Activated CD4-positive, CD25-positive, alpha-beta regulatory T cell treated with anti-CD3 and anti-CD28 coated beads, Interleukin-2, amount 50 U/mL, for 72 hours (primary cell): ENCODE data around the gene COA3.

Experiments used
- DNase-seq: peaks from one replicate; pipeline ENCODE4 v3.0.0; 2021

COA3 gene

GRCh38 chr17:42798383-42799380 is at the start of gene COA3, which contains the start of gene CNTD1:
COA3 (minus strand) TSS chr17:42798704; CDS start chr17:42798681, 23 bp downstream.
CNTD1 (plus strand) TSS chr17:42798861; CDS start chr17:42799068, 207 bp downstream.
- DNase-seq, result peak; percentile 79

GRCh38 chr17:42848093-42848492 is 49.6 kb upstream of the COA3 start:
- no peak for DNase-seq

- no peak for DNase-seq
Measured at GRCh38 chr17:42846594-42847280, 48.2 kb upstream of the COA3 start.

GRCh38 chr17:42845918-42846593 is 47.6 kb upstream of the COA3 start:
- peak; percentile 69 for DNase-seq

GRCh38 chr17:42845556-42845917 is 47.0 kb upstream of the COA3 start:
- no peak for DNase-seq

GRCh38 chr17:42844761-42845555 is 46.5 kb upstream of the COA3 start:
- DNase-seq, result no peak

- no peak for DNase-seq
Measured at GRCh38 chr17:42844271-42844670, 45.8 kb upstream of the COA3 start, which contains the start of gene AOC2. AOC2 (plus strand) TSS chr17:42844580; CDS start chr17:42844627, 47 bp downstream.

- DNase-seq, result no peak
Measured at GRCh38 chr17:42843358-42843934, 44.9 kb upstream of the COA3 start.

GRCh38 chr17:42841975-42842685 is 43.6 kb upstream of the COA3 start:
- DNase-seq, result no peak

- no peak for DNase-seq
Measured at GRCh38 chr17:42835732-42836131, 37.2 kb upstream of the COA3 start.

GRCh38 chr17:42833767-42834422 is 35.4 kb upstream of the COA3 start:
- DNase-seq, result no peak

GRCh38 chr17:42832934-42833766 is 34.6 kb upstream of the COA3 start, which contains the start of gene PSME3:
PSME3 (plus strand) TSS chr17:42833397; CDS start chr17:42833632, 235 bp downstream.
- DNase-seq, result peak; percentile 91

- no peak for DNase-seq
Measured at GRCh38 chr17:42832213-42832933, 33.9 kb upstream of the COA3 start.

- no peak for DNase-seq
Measured at GRCh38 chr17:42830971-42831370, 32.5 kb upstream of the COA3 start.

GRCh38 chr17:42827472-42827871 is 29.0 kb upstream of the COA3 start:
- no peak for DNase-seq

- DNase-seq, result no peak
Measured at GRCh38 chr17:42821176-42821575, 22.7 kb upstream of the COA3 start.

GRCh38 chr17:42819939-42820535 is 21.5 kb upstream of the COA3 start:
- DNase-seq, result peak; percentile 64

- no peak for DNase-seq
Measured at GRCh38 chr17:42818379-42818778, 19.9 kb upstream of the COA3 start.
